K562 (cell line): Measurements from ENCODE around the gene SIGLEC6. TPM values are rescaled to one million over a fixed set of nuclear protein-coding genes. Genes with fewer than 3 reads are reported as not detected.
A peak's percentile ranks its signal among the peaks of the same experiment; 100 is the strongest.

ENCODE experiments used
- CEBPG ChIP-seq, 3 experiments: fragments of 200-800 bp in 1 of 3; sonication (Bioruptor generic) in 1 of 3; sonication (generic) in 1 of 3; formaldehyde crosslinking in 1 of 3; IDR thresholded peaks in 2 of 3; conservative IDR thresholded peaks in 1 of 3; 2 replicates each; pipeline versions ENCODE4 v1.6.1 to v1.8.0; 2016 to 2022; ENCODE audit warnings: missing compliant biosample characterization in 2 of 3, missing genetic modification characterization in 2 of 3, mild to moderate bottlenecking in 1 of 3, missing genetic modification reagents in 1 of 3
- DACH1 ChIP-seq: fragments of 450-650 bp; IDR thresholded peaks from 2 replicates; pipeline ENCODE4 v1.6.1; 2018; ENCODE audit not compliant: partially characterized antibody
- EHMT2 ChIP-seq: fragments of 450-650 bp; IDR thresholded peaks from 2 replicates; pipeline ENCODE4 v1.6.1; 2018; ENCODE audit warnings: antibody characterized with exemption
- EP400 ChIP-seq: fragments of 450-650 bp; IDR thresholded peaks from 2 replicates; pipeline ENCODE4 v1.6.1; 2017; ENCODE audit warnings: antibody characterized with exemption, mild to moderate bottlenecking, moderate library complexity
- ETS2 ChIP-seq: IDR thresholded peaks from 2 replicates; pipeline ENCODE4 v1.6.1; 2016; ENCODE audit warnings: borderline replicate concordance, missing genetic modification characterization, mild to moderate bottlenecking, moderate library complexity, missing compliant biosample characterization; ENCODE audit not compliant: poor library complexity, severe bottlenecking
- EZH2 ChIP-seq: IDR thresholded peaks from 2 replicates; pipeline ENCODE4 v1.6.1; 2012; ENCODE audit warnings: low read depth, mild to moderate bottlenecking, inconsistent platforms, low read length, borderline replicate concordance
- HNRNPL ChIP-seq: fragments of 200-400 bp; formaldehyde crosslinking; IDR thresholded peaks from 2 replicates; pipeline ENCODE4 v1.6.1; 2017; ENCODE audit warnings: low read depth, mild to moderate bottlenecking, low read length
- KAT8 ChIP-seq: fragments of 450-650 bp; IDR thresholded peaks from 2 replicates; pipeline ENCODE4 v1.6.1; 2016; ENCODE audit warnings: low read depth, mild to moderate bottlenecking
- L3MBTL2 ChIP-seq: fragments of 450-650 bp; IDR thresholded peaks from 2 replicates; pipeline ENCODE4 v1.6.1; 2016; ENCODE audit warnings: mild to moderate bottlenecking, moderate library complexity
- MEF2D ChIP-seq: conservative IDR thresholded peaks from 2 replicates; pipeline ENCODE4 v1.6.1; 2016; ENCODE audit warnings: low read depth, missing genetic modification characterization, missing compliant biosample characterization
- MYC ChIP-seq, 2 experiments: fragments of 250-450 bp in 1 of 2; sonication (Bioruptor Pico) in 1 of 2; IDR thresholded peaks; 2 replicates each; pipeline versions ENCODE4 v1.5.1 to v1.6.1; 2012 to 2021; ENCODE audit warnings: low read depth in 2 of 2, borderline replicate concordance in 1 of 2, improper control_type of control experiment in 1 of 2, low read length in 1 of 2, mild to moderate bottlenecking in 1 of 2, moderate library complexity in 1 of 2
- NBN ChIP-seq: fragments of 450-650 bp; IDR thresholded peaks from 2 replicates; pipeline ENCODE4 v1.6.1; 2016; ENCODE audit warnings: low read depth, mild to moderate bottlenecking
- PHB ChIP-seq: fragments of 250-450 bp; sonication (Bioruptor Pico); IDR thresholded peaks from 2 replicates; pipeline ENCODE4 v1.5.0; 2021
- PML ChIP-seq: IDR thresholded peaks from 2 replicates; pipeline ENCODE4 v1.6.1; 2012; ENCODE audit warnings: low read length, inconsistent platforms
- POLR2G ChIP-seq: fragments of 200-400 bp; formaldehyde crosslinking; IDR thresholded peaks from 2 replicates; pipeline ENCODE4 v1.6.1; 2017; ENCODE audit warnings: low read depth, mild to moderate bottlenecking, antibody characterized with exemption, low read length, moderate library complexity
- PTBP1 ChIP-seq: fragments of 200-400 bp; formaldehyde crosslinking; IDR thresholded peaks from 2 replicates; pipeline ENCODE4 v1.6.1; 2017; ENCODE audit warnings: low read depth, low read length
- RBFOX2 ChIP-seq: fragments of 200-400 bp; formaldehyde crosslinking; IDR thresholded peaks from 2 replicates; pipeline ENCODE4 v1.6.1; 2017; ENCODE audit warnings: low read depth, mild to moderate bottlenecking, low read length, moderate library complexity
- SIN3A ChIP-seq, 2 experiments: fragments of 150-350 bp in 1 of 2; IDR thresholded peaks; 2 replicates each; pipeline ENCODE4 v1.6.1; 2011 to 2016; ENCODE audit warnings: borderline replicate concordance in 2 of 2, low read depth in 2 of 2, low read length in 2 of 2, mild to moderate bottlenecking in 2 of 2, moderate library complexity in 2 of 2; ENCODE audit not compliant: control insufficient read depth in 1 of 2
- STAT6 ChIP-seq: sonication (generic); formaldehyde crosslinking; IDR thresholded peaks from 2 replicates; pipeline ENCODE4 v1.8.1; 2023; ENCODE audit warnings: mild to moderate bottlenecking, missing genetic modification reagents
- U2AF1 ChIP-seq: fragments of 200-400 bp; formaldehyde crosslinking; optimal IDR thresholded peaks from 2 replicates; pipeline ENCODE3; 2017; ENCODE audit warnings: mild to moderate bottlenecking, low read depth, low read length, moderate library complexity
- ZNF124 ChIP-seq: sonication (generic); formaldehyde crosslinking; IDR thresholded peaks from 2 replicates; pipeline ENCODE4 v1.8.1; 2022; ENCODE audit warnings: missing genetic modification reagents
- ZNF140 ChIP-seq: fragments of 250-450 bp; sonication (Bioruptor Pico); IDR thresholded peaks from 2 replicates; pipeline ENCODE4 v1.8.0; 2021; ENCODE audit warnings: moderate library complexity, mild to moderate bottlenecking, inconsistent platforms
- ZNF197 ChIP-seq: fragments of 200-800 bp; sonication (Bioruptor generic); IDR thresholded peaks from 2 replicates; pipeline ENCODE4 v1.6.1; 2016; ENCODE audit warnings: low read depth, missing genetic modification characterization, missing compliant biosample characterization
- ZNF316 ChIP-seq: fragments of 450-650 bp; IDR thresholded peaks from 2 replicates; pipeline ENCODE4 v1.6.1; 2016
- polyA plus RNA-seq, 8 experiments: library from polyadenylated mRNA; depleted of rRNA in 4 of 8; stranded (reverse) in 5 of 8; unstranded in 3 of 8; fragments of >200 nt; fragmentation: Nextera tagmentation in 2 of 8; fragmentation: Illumina TruSeq in 1 of 8; extraction: Ambion mirVana in 2 of 8; extraction: Trizol in 1 of 8; gene quantifications; 2 replicates each; pipeline versions ENCODE4 v1.2.1 to v1.2.3, GENCODE V29; 2011 to 2014; ENCODE audit warnings: inconsistent platforms in 1 of 8, missing spikeins in 1 of 8
- total RNA-seq, 7 experiments: library from RNA; depleted of rRNA in 6 of 7; stranded (reverse); fragments of >200 nt in 6 of 7; fragmentation: Illumina TruSeq in 2 of 7; extraction: Trizol in 2 of 7; gene quantifications; 2 replicates each; pipeline versions ENCODE4 v1.2.1 to v1.2.3, GENCODE V29; 2011 to 2021; ENCODE audit warnings: low replicate concordance in 1 of 7
- TF ChIP-seq, protein P1 (sequence below), 2 experiments: IDR thresholded peaks; 2 replicates each; pipeline ENCODE4 v1.6.1; 2012; ENCODE audit warnings: improper control_type of control experiment in 2 of 2, low read depth in 2 of 2, low read length in 2 of 2, borderline replicate concordance in 1 of 2

Gene SIGLEC6
- total and polyA plus RNA-seq, 9 of the 15 experiments (the other 6 are each of a cell fraction or from before 2014, with no cell fraction given), result 0.03 to 17.5 (median 0.71) TPM

DNA sequence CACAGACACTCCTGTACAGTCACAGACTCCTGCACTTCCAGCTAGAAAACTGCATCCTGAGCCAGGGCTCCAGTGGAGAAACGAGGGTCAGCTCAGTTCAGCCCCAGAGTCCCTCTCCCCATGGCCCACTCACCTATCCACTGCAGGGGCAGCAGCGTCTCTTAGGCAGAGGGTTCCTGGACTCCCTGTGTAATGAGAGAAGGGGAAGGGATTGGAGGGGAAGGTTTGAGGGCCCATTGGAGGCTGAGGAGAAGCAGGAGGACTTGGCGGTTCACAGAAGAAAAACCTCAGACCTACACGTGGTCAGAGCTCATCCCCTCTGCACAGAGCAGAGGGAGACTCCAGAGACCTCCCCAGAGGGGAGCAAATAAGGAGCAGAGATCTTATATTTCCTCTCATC is 62.3 kb downstream of the SIGLEC6 start (continued):
- TF ChIP-seq MEF2D (no peak), ZNF140 (CRISPR knock-in tag) (no peak), L3MBTL2 (peak; percentile 95), ZNF316 (peak; percentile 33; the same call in 1 of the 2 replicates), U2AF1 (no peak), MYC (IDR thresholded peaks at IDR 0.05; ENCODE audit: low read depth, low read length) (peak; percentile 79), MYC (CRISPR knock-in tag; IDR thresholded peaks at IDR 0.05; ENCODE audit: borderline replicate concordance, low read depth) (no peak; the same call in 1 of the 2 replicates), EZH2 (no peak), EHMT2 (no peak), RBFOX2 (no peak), ZNF197 (CRISPR knock-in tag) (no peak), HNRNPL (no peak), EP400 (peak; percentile 43; the same call in 1 of the 2 replicates), POLR2G (no peak), KAT8 (no peak), CEBPG (CRISPR knock-in tag; IDR thresholded peaks at IDR 0.05) (no peak), CEBPG (tag; conservative IDR thresholded peaks at IDR 0.05 in 1 of 2, IDR thresholded peaks at IDR 0.05 in 1 of 2) (no peak), ETS2 (tag) (no peak), STAT6 (no peak), ZNF124 (CRISPR knock-in tag) (no peak), PTBP1 (no peak), NBN (no peak), PHB (no peak), PML (0 out of 2 replicates have a peak, but pooled peaks have one; percentile 2), DACH1 (no peak), SIN3A (IDR thresholded peaks at IDR 0.05; ENCODE audit: borderline replicate concordance in 2 of 2, control insufficient read depth in 1 of 2, low read depth in 2 of 2, low read length in 2 of 2) (peak in 1 of 2 experiments; percentile 4; a peak in 1 of 4 replicates)
- TF ChIP-seq, protein P1, sequence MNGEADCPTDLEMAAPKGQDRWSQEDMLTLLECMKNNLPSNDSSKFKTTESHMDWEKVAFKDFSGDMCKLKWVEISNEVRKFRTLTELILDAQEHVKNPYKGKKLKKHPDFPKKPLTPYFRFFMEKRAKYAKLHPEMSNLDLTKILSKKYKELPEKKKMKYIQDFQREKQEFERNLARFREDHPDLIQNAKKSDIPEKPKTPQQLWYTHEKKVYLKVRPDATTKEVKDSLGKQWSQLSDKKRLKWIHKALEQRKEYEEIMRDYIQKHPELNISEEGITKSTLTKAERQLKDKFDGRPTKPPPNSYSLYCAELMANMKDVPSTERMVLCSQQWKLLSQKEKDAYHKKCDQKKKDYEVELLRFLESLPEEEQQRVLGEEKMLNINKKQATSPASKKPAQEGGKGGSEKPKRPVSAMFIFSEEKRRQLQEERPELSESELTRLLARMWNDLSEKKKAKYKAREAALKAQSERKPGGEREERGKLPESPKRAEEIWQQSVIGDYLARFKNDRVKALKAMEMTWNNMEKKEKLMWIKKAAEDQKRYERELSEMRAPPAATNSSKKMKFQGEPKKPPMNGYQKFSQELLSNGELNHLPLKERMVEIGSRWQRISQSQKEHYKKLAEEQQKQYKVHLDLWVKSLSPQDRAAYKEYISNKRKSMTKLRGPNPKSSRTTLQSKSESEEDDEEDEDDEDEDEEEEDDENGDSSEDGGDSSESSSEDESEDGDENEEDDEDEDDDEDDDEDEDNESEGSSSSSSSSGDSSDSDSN (IDR thresholded peaks at IDR 0.05; ENCODE audit: borderline replicate concordance in 1 of 2, low read depth in 2 of 2, low read length in 2 of 2), result 0 out of 4 replicates have a peak, but pooled peaks of 1 of the 2 experiments have one; percentile 46
